ENCODE measurements around the gene AURKAIP1.

DNA sequence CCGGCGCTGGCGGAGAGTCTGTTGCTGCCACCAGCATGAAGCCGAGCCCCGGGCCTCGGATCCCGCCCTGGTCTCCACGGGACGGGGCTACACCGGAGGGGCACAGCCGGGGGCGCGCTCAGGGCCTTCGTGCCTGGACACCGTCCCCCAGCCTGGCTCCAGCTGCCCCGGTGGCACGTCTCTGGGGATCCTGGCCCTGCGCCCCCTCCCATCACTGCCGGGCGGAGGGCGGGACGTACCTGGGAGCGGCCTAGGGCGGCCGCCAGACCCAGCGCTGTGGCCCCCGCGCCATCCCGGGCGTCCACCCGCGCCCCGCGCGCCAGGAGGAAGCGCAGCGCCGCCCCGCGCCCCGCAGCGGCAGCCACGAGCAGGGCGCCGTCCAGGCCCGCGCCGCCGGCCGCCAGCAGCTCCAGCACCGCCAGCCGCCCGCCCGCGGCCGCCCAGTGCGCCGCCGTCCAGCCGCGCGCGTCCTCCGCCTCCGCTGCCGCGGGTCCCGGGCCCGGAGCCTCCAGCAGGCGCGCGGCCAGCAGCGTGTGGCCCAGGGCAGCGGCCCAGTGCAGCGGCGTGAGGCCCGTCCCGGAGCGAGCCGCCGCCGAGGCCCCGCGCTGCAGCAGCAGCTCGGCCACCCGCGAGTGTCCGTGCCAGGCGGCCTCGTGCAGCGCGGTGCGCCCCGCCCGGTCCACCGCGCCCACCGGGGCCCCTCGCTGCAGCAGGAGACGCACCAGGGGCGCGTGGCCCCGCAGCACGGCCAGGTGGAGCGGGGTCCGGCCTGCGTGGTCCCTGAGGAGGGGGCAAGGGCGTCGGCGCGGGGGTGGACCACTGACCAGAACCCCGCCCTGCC, 45.0 kb upstream of the AURKAIP1 start:
- no peak for TF ChIP-seq POLR2A (IDR thresholded peaks at IDR 0.05)
- TF ChIP-seq, protein P1, sequence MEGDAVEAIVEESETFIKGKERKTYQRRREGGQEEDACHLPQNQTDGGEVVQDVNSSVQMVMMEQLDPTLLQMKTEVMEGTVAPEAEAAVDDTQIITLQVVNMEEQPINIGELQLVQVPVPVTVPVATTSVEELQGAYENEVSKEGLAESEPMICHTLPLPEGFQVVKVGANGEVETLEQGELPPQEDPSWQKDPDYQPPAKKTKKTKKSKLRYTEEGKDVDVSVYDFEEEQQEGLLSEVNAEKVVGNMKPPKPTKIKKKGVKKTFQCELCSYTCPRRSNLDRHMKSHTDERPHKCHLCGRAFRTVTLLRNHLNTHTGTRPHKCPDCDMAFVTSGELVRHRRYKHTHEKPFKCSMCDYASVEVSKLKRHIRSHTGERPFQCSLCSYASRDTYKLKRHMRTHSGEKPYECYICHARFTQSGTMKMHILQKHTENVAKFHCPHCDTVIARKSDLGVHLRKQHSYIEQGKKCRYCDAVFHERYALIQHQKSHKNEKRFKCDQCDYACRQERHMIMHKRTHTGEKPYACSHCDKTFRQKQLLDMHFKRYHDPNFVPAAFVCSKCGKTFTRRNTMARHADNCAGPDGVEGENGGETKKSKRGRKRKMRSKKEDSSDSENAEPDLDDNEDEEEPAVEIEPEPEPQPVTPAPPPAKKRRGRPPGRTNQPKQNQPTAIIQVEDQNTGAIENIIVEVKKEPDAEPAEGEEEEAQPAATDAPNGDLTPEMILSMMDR (IDR thresholded peaks at IDR 0.05): peak in 1 of 6 experiments; percentile 5

Data from esophagus squamous epithelium (tissue), 4 donors.